AG09319 (cell line): Measurements from ENCODE around the gene UTS2R.

ENCODE experiments used
- DNase-seq: peaks from one replicate; pipeline ENCODE4 v3.0.0-alpha.2; 2010; ENCODE audit warnings: low read depth; ENCODE audit errors: extremely low read depth
- CTCF ChIP-seq: IDR thresholded peaks from 2 replicates; pipeline ENCODE4 v1.5.1; 2011; ENCODE audit warnings: low read depth, mild to moderate bottlenecking, inconsistent platforms, low read length, moderate library complexity

Gene UTS2R

GRCh38 chr17:82338858-82339633 is 32.5 kb upstream of the UTS2R start:
- no peak for TF ChIP-seq CTCF
- no peak for DNase-seq

- TF ChIP-seq CTCF = no peak
- DNase-seq = no peak
These were observed 31.7 kb upstream of the UTS2R start for GRCh38 chr17:82339634-82340580.

- TF ChIP-seq CTCF = no peak
- DNase-seq = no peak
These were observed 29.0 kb upstream of the UTS2R start for GRCh38 chr17:82342361-82343079.

GRCh38 chr17:82343560-82343959 is 28.0 kb upstream of the UTS2R start:
- TF ChIP-seq CTCF = no peak
- DNase-seq = no peak

GRCh38 chr17:82344175-82344907 is 27.2 kb upstream of the UTS2R start:
- TF ChIP-seq CTCF = no peak
- no peak for DNase-seq

- TF ChIP-seq CTCF = no peak
- no peak for DNase-seq
These were observed 26.2 kb upstream of the UTS2R start for GRCh38 chr17:82345151-82345976.
